Renal cortical epithelial cell (primary cell): ENCODE data around the gene FLT4. TPM values are rescaled to one million over a fixed set of nuclear protein-coding genes. Genes with fewer than 3 reads are reported as not detected.
"Not testable (repeated sequence)": the region's sequence is repeated elsewhere in the genome, so short reads cannot be mapped to it uniquely, and the experiment has no call there.

Experiments
- DNase-seq: peaks from one replicate; pipeline ENCODE4 v3.0.0-alpha.2; 2011; ENCODE audit warnings: low read depth
- total RNA-seq: library from RNA; depleted of rRNA; stranded (reverse); fragments of >200 nt; gene quantifications from 2 replicates; pipeline ENCODE4 v1.2.3, GENCODE V29; 2014

The FLT4 gene
- total RNA-seq, 1 donor from 2014 or later = 0.55 TPM

DNA sequence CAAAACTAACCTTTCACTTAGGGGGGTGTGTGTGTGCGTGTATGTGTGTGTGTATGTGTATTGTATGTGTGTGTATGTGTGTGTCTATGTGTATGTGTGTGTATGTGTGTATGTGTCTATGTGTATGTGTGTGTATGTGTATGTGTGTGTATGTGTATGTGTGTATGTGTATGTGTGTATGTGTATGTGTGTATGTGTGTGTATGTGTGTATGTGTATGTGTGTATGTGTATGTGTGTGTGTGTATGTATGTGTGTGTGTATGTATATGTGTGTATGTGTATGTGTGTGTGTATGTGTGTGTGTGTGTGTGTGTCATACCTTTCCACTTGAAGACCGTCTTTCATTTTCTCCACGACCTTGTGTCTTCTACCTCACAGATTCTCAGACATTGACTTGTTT, 20.8 kb upstream of the FLT4 start:
- no peak for DNase-seq

DNA sequence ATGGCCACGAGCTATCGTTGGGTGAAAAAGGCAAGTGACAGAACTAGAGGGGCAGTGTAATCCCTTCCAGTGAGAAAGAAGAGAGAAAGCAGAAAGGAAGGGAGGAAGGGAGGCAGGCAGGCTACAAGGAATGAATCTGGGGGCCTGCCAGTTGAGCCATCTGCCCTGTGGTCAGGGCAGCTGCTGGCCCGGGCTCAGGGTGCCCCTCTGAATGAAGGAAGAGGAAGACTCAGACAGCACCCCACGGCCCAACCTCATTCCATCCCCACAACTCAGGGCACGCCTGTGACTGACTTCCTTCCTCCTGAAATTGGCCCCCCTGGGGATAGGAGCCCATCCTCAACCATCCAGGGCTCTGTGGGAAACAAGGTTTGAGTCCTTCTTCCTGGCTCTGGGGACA, 20.3 kb upstream of the FLT4 start:
- DNase-seq = no peak

DNA sequence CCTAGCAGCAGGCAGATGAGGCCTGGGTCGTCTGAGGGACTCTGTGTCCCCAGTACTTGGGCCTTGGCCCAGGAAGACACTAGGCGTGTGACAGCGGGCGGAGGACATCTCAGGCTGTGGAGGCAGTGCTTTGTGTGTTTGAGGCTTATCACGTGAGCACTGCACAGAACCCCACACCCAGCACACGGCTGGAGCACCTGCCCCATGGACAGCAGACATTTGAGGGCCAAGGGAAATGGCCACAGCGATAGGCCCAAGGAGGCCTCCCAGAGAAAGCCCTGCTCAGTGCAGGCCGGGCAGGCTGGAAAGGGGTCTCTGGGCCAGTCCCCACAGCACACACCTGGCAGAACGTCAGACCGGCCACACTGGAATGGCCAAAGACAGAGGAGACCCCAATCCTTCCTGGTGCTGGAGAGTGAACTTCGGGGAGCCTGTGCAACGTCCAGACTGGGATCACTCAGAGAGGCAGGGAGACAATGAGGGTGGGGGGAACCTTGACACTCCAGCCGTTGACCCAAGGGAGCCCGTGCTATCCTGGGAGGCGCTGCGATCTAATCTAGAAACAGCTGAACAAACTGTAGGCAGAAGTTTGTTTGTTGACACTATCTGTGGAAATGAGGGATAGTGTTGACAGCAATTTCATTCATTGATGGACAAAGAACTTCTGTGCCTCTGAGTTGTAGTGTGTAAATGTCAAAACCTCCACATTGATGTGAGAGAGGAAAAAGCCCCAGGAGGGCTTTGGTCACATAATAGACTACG, 19.6 kb upstream of the FLT4 start:
- no peak for DNase-seq

DNA sequence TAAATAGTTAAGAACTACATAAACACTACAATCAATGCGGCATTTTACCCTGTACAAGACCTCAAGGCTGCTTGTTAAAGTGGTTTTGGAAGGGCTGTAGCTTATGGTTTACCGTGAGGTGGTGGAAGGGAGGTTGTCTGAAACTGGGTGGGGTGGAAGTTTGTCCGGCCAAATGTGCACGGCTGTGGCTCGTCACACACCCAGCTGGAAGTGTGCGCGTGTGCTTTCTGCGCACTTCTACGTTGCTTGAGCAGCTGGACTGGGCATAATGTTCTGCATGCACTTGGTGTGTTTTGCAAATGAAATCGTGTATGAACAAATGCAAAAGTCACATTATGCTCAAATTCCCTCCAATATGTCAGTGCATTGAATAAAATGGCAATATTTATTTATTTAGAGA, 17.4 kb upstream of the FLT4 start:
- DNase-seq = no peak

DNA sequence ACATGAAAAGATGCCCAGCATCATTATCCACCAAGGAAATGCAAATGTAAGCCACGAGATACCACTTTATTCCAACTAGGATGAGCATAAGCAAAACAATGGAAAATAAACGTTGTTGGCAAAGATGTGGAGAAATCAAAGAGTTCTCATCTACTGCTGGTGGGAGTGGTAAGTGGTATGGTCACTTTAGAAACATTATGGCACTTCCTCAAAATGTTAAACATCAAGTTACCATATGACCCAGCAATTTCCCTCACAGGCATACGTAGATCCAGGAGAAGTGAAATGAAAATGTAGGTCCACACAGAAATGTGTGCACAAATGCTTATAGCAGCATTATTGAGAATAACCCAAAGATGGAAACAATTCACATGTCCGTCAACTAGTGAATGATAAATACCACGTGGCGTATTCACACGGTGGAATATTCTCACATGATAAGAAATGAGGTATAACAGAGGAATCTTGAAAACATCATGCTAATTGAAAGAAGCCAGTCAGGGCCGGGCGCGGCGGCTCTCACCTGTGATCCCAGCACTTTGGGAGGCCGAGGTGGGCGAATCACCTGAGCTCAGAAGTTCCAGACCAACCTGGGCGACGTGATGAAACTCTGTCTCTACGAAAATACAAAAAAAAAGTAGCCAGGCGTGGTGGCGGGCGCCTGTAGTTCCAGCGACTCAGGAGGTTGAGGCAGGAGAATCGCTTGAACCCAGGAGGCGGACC, 16.4 kb upstream of the FLT4 start:
- no peak for DNase-seq

DNA sequence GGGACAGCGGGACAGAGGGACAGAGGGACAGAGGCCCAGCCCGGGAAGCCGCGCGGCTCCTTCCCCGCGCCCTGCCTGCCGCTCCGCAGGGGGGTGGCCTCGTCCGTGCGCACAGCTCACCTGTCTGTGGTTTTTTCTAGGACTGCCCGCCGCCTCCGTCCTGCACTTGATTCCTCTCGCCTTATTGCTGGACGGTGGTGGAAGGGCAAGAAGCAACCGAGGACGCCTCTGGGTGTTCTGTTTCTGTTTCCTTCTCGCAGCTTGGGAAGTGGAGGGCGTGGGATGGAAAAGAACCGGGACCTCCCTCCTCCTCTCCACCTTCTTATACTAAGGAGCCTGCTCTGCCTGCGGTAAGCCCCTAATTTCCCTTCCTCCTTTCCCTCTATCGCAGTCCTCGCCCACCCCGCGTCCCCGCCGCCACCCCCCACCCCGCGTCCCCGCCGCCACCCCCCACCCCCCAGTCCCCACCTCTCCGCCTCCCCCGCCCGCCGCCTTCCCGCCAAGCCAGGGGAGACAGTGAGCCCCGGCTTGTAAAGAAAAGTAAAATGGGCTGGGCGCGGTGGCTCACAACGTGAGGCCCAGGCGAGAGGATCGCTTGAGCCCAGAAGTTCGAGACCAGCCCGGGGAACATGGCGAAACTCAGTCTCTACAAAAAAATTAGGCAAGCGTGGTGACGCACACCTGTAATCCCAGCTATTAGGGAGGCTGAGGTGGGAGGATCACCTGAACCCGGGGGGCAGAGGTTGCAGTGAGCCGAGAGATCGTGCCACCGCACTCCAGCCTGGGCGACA, 9.6 kb upstream of the FLT4 start:
- DNase-seq = no peak

DNA sequence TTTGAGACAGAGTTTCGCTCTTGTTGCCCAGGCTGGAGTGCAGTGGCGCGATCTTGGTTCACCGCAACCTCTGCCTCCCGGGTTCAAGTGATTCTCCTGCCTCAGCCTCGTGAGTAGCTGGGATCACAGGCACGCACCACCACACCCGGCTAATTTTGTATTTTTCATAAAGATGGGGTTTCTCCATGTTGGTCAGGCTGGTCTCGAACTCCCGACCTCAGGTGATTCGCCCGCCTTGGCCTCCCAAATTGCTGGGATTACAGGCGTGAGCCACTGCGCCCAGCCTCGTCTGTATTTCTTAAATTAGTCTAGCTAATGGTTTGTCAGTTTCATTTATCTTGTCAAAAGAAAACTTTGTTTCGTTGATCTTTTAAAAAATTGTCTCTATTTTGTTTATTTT, 5.8 kb upstream of the FLT4 start:
- not testable (repeated sequence) for DNase-seq

DNA sequence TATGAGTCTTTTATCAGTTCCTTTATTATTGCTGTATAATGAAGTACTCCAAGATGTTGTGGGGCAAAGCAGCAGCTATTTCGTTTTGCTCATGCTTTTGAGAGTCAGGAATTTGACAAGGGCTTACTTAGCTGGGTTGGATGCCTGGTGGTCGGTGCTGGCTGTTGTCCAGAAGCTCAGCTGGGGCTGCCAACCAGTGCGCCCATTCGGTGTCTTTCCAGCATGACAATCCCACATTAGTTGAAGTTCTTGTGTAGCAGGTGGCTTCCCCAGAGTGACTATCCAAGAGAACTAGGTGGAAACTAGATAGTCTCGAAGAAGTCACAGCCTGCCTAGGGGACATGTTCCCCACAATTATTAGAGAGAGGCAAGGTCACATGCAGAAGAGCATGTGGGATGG, 3.4 kb upstream of the FLT4 start:
- DNase-seq = no peak

DNA sequence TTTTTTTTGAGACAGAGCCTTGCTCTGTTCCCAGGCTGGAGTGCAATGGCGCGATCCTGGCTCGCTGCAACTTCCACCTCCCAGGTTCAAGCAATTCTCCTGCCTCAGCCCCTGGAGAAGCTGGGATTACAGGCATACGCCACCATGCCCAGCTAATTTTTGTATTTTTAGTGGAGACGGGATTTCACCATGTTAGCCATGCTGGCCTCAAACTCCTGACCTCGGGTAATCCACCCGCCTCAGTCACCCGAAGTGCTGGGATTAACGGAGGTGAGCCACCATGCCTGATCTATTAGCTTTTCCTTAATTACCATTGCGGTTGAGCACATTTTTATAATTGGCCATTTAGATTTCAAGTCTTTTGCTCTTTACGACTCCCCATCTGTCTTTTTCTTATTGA, 2.9 kb upstream of the FLT4 start:
- no peak for DNase-seq

DNA sequence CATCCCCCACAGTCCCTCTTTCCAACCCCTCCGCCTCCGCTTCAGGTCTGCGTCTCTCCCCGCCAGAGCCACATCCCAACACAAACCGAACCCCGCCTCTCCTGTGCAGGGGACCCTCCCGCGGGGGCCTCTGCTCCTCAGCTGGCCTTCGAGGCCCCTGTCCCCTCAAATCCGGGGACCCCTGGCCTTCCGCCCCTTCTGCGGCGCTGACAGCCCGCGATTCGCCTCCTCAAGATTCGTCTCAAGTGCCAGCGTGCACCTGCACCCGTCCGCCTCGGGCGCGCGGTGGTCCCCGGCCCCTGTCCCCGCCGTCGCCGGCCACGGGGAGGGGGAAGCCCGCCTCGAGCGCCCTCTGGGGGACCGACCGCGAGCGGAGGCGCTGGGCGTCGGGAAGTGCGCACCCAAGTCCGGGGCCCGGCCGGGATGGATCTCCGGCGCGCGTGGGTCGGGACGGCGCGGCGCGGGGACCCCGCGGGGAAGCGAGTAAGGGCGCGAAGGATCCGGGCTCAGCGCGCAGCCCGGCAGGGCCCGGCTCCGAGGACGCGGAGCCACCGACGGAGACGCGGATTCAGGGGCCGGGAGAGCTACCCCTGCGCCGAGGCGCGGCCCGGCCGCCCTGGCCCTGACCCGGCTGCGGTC, 623 bp downstream of the FLT4 start:
- no peak for DNase-seq

DNA sequence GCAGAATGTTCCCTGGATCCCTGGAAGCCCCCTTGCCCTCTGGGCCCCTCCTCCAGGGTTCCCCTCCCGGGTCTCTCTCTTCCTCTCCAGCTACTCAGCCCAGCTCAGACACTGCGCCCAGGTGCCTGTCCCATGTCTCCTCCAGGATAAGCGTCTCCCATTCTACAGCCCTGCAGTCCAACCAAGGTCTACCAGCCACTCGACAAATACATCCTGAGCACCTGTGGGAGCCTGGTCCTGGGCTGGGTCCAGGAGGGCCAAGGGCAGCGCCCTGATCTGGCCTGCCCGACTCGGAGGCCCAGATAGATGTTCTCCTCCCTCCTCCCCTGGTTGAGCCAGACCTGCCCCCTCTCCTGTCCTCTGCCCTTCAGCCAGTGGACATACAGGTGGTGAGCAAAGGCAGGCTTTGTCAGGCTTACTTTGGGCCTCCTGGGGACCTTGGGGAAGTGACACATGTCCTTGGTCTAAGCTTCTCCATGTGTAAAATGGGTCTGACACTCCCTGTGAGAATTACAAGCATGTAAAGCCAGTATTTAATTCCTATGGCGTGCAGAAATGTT, 1.4 kb downstream of the FLT4 start:
- DNase-seq = no peak

DNA sequence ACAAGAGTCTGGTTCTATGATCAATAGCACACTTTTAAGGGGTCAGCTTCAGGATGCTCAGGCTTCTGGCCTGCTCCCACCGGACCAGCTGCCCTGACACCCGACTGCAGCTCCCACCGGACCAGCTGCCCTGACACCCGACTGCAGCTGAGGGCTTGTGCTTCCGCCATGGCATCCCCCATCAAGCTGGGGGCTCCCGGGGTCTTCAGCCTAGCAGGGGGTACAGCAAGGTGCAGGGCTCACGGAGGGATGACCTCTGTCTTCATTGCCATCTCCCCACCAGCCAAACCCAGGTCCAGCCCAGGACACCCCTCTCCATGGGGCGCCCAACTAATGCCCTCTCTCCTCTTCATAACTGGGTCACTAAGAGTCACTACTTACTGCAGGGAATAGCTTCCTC, 1.9 kb downstream of the FLT4 start:
- DNase-seq = no peak

DNA sequence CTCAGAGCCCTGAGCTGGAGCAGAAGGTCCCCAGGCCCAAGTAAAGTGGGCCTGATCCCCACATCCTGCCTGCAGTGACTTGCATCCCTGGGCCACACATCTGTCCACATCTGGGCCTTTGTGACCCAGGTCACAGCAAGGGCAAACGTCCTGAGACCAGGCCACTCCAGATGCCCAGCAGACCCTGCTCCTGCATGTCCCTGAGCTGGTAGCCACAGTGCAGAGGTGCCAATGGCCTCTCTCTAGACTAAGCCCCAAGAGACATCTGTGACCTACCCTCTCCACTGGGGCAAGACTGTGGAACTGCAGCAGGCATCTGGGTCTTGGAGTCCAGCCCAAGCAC, 2.5 kb downstream of the FLT4 start:
- no peak for DNase-seq

DNA sequence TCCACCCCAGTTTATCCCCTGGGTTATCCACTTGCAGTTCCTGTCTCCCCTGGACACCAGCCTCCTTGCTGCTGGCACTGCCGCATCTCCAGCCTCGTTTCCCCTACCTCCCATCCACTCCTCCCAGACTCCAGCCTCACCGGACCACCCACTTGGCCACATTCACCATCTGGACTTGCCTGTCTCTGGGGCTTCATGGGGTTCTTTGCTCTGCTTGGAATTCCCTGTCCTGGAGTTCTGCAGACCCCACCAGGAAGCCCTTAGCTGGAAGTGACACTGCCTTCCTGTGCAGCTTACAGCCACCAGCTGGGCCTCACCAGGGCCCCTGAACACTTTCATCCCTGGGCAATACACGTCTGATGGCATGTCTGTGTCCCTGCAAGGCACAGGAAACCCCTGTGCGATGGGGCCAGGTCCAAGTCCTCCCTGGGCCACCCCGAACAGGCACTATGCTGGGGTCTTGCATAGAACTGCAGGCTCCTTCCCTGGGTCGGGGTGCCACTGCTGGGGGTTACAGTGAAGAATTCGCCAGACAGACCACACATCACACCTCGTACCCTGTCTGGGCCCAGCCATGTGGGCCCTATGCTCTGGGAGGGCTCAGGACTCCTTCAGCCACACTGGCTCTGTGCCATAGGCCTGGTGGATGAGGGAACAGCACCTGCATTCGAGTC, 3.0 kb downstream of the FLT4 start:
- no peak for DNase-seq

DNA sequence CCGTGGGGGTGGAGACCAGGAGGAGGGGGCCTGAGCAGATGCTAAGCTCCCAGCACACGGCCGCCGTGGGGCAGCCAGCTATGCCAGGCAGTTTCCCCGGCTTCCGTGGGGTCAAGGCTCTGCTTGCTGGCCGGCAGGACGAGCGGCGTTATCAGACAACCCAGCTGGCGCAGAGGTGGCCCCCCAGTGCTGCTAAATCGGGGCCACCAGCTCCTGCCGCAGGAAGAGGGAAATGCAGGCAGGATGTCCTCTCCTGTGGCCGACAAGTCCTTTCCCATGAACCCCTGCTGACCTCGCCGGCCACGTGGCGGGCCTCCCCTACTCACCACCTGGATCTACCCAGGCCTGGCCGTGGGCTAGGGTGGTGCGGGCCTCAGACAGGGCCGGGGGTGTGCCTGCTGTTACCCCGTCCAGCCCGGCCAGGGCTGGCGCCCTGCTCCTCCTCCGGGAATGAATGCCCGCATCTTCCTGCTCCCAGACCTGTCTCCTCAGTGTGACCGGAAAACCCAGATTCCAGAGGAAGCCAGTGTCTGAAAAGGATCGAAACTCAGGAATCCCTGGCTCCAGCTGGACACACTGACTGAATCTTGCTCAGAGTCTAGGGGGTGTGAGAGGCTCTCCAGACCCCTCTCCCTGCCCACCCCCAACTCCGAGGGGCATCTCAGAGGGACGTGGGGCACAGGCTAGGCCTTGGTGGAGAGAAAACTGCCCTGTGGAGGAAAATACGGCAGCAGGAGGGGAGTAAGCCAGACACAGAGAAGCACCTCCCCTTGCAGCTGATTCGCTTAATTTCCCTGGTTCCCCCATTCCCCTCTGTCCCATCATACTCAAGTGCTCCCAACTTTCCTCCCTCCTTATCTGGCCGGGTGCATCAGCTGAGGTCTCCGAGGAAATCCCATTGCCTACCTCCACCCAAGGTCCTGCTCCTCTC, 3.9 kb downstream of the FLT4 start:
- DNase-seq = no peak

DNA sequence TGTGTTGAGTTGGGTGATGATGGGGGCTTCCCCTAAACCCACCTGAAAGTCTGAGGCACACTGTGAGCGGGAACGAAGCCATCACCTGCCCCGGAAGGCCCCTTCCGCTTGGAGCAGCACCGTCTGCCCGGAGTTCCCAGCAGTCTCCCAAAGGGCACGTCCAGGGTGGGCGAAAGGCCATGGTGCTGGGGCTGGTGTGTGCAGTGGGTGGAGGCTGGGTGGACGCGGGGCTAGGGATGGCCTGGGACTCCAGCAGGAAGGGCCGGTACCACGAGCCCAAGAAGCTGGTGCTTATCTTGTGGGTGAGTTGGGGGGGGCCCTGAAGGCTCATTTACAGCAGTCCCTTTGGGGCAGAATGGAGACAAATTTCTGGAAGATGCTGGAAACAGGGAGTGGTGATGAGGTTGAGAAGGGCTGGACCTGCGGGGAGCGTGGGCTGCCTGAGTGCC, 4.6 kb downstream of the FLT4 start:
- DNase-seq = no peak

DNA sequence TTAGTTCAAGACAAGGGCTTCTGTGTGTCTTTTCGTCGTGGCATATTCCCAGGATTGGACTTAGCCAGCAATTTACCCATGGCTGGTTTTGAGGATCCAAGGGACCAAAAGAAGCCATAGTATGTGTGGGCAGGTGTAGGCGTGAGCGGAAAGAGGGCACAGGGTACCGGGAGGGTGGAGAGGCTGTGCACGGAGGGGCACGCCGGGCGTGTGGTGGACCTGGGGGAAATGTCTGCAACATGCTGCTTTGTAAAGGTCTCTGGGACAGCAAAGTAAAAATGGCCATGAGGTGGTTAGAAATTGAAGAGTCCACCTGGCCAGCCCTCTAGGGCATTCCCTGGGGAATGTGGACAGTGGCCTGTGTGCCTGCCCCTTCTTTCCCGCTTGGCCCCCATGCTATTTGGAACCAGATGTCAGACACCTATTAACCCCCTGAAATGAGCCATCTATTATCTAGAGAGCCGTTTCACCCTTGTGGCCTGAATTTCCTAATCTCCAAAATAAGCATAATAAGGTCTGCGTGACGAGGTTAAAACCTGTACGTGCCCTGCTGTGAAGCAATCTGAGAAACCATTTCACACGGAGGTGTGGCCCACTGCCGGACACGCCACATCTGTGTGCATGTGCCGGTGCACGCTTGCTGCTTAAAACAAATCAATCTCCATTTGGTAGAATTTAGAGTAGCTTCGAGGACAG, 5.1 kb downstream of the FLT4 start:
- DNase-seq = no peak

DNA sequence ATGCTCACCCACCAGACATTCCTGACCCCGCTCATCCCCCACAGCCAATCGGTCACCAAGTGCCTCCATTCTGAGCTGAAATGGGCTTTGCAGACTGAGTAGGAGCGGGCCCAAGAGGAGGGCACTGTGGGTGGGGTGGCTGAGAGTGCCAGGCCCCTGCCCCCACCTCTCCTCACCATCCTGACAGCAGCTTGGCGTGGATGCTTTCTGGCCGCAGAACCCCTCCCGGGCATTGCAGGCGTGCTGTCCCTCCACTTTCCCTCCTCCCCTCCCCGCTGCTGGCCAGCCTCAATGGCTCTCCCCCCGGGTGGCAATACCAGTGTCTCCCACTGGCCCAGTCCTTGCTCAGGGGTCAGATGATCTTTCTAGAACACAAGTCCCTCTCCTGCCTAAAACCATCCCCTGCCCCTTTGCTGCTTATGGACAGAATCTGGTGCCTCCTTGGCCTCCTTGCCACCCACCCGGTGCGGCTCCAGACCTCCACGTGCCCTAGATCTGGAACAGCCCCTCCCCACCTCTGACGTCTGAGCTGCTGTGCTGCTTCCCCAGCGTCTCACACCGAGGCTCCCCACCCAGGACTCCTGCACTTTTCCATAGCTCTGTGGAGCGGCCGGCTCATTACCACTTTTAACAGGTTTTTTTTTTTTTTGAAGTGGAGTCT, 6.1 kb downstream of the FLT4 start:
- no peak for DNase-seq

DNA sequence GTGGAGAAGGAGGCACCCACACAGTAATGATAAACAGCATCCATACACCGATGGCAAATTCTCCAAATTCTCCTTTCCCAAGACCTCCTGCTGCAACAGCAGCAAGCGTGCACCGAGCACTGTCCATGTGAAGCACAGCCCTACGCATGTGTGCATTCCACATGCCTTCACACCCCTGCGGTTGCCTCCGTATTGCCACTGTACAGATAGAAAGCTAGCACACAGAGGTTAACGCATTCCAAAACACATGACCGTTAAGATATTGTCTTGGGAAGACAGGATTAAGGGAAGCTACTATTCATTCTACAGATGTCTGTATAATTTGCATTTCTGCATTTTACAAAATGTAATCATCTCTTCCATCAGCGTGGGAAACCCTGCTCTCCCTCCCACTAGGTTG, 6.6 kb downstream of the FLT4 start:
- DNase-seq = no peak
